ENCODE data around the gene C17orf50. TPM values are rescaled to one million over a fixed set of nuclear protein-coding genes. Genes with fewer than 3 reads are reported as not detected.

C17orf50 gene
- total and polyA plus RNA-seq, 2 of the 13 experiments (the other 11 are each of a cell fraction or from before 2014, with no cell fraction given), result not detected

- TF ChIP-seq STAT6 (CRISPR knock-in tag; IDR thresholded peaks at IDR 0.05; ENCODE audit: borderline replicate concordance), result no peak
These were observed 32.1 kb upstream of the C17orf50 start (continued) for GRCh38 chr17:35728551-35728950.

DNA sequence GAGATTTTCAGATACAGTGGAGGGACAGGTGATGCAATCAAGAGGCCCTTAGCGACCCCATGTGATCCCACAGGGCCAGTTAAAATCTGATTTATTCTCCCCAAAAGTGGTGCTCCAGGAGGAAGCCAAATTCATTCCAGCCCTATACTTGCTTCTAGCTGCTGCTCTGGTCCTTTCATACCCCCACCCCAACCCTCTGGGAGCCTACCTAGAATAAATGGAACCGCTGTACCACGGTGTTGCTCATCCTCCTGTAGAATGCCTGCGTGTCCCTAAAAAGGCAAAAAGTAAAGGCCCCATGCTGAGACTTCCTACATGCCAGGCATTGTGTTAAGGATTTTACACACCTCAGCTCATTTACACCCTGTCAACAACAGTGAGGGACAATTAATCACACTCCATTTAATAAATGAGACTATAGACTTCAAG lies 31.3 kb upstream of the C17orf50 start:
- ATAC-seq (no peak), DNase-seq (ENCODE audit: low spot score) (no peak), FAIRE-seq (no peak)
- peak; percentile 28; the same call in 1 of the 2 replicates for TF ChIP-seq CEBPB (IDR thresholded peaks at IDR 0.05; ENCODE audit: borderline replicate concordance, low read depth, low read length)
- TF ChIP-seq ZNF564 (CRISPR knock-in tag; IDR thresholded peaks at IDR 0.05), result no peak
- Histone ChIP-seq H3K9ac (ENCODE audit: insufficient read depth, low read depth, low read length) (no peak overlapping the region), H3K4me1 (ENCODE audit: insufficient read depth, low read length) (peaks cover 41% of the 10 kb centered on the region), H4K20me1 (ENCODE audit: insufficient read depth, low read length) (no peaks in the 10 kb centered on the region), H3K36me3 (replicated peaks in 1 of 2; ENCODE audit: control insufficient read depth in 1 of 2, insufficient read depth in 2 of 2, low read length in 2 of 2) (peaks cover 4 to 15% of the 10 kb centered on the region in 2 experiments; a peak in 4 of 5 replicates), H3K4me3 (replicated peaks in 1 of 3; ENCODE audit: insufficient read depth in 1 of 3, low read depth in 2 of 3, low read length in 3 of 3) (no peak overlapping the region), H3K27me3 (ENCODE audit: control insufficient read depth in 1 of 2, insufficient read depth in 2 of 2, low read length in 2 of 2) (no peaks in the 10 kb centered on the region), H2AFZ (ENCODE audit: low read length) (no peak overlapping the region), H3K27ac (ENCODE audit: extremely low read length, insufficient read depth, low read length) (no peak overlapping the region), H3K79me2 (ENCODE audit: insufficient read depth, low read length) (peaks cover 2% of the 10 kb centered on the region), H3K4me2 (ENCODE audit: low read depth, low read length) (no peak overlapping the region), H3K9me3 (ENCODE audit: low read length) (no peaks in the 10 kb centered on the region)
- CTCF ChIA-PET (ENCODE audit: low intra/inter-chr PET ratio, low total read pairs), result no interaction called here
- POLR2A ChIA-PET, result no interaction called here
- in situ Hi-C loops (cut with HindIII; ENCODE audit: extremely low pct_ligation_motif_present, low pct_unique_long_range_greater_than_20kb) (loop anchor here (25.0 kb wide), 1 partner anchor 417 kb away; no protein-coding TSS in a partner anchor), intact Hi-C loops (cut with micrococcal nuclease; ENCODE audit: unreplicated experiment) (no loop called here)
- WGBS (ENCODE audit: low lambda C conversion rate), result 97% methylated on average over 3 of the region's 4 CpGs
- no TSS peak for BruUV-seq (replicated peaks)
